ENCODE data around the gene GFI1B.
"Not testable (repeated sequence)": the region's sequence is repeated elsewhere in the genome, so short reads cannot be mapped to it uniquely, and the experiment has no call there.

The GFI1B gene

DNA sequence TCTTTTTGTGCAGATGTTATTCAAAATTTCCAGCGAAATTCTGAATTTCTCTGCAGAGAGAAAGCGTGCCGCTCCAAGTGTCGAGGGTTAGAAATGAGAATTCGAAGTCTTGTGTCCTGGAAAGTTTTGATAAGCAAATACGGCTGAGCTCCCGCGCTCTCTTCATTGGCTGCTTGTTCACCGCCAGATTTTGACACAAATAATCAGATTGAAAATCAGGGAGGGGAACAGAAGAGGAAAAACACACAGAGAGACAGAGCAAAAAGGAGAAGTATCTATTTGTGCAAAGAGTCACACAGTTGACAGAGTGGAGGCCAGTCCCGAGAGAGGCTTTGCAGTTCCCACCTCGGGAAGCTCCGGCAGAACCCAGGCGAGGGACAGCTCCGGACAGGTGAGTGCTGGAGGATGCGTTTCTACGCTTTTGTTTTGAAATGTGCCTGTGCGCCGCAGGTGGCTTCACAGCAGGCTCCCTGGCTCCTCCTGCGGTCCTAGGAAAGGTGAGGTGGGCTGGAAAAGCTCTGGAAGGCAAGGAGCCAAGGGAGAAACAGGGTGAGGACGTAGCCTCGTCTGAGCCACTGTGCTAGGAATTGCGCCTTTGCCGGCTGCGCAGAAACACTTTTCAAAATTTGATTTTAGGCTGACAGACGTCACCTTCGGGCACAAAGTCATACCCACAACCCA lies at the start of gene GFI1B:
TSS of gene GFI1B (plus strand) at position 244 of the 681 bp plus-strand sequence. CDS start 7,985 bp downstream, outside the sequence.
- DNase-seq (ENCODE audit: low spot score): no peak

DNA sequence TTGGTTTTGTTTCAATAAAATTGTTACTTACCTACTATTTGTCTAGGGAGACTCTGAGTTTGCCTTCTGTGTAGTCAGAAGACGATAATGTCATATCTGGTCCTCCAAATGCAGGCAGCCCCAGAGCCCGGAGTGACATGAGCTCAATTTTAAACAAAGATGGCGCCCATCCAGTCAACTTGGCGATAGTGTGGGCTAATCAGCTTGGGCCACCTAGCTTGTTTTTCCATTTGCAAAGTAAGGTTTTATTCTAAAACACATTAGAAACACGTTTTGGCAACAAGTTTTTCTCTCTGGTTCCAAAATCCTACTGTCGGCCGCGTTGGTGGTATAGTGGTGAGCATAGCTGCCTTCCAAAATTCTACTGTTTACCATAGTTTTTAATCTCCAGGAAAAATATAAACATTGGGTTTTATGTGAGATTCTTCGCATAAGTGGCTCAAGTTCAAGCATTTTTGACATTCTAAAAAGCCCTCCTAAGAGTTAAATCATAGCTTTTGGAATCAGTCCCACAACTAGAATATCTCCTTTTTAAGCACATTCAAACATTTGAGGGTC lies 47.2 kb upstream of the GFI1B start:
- no peak for DNase-seq (ENCODE audit: low spot score)

DNA sequence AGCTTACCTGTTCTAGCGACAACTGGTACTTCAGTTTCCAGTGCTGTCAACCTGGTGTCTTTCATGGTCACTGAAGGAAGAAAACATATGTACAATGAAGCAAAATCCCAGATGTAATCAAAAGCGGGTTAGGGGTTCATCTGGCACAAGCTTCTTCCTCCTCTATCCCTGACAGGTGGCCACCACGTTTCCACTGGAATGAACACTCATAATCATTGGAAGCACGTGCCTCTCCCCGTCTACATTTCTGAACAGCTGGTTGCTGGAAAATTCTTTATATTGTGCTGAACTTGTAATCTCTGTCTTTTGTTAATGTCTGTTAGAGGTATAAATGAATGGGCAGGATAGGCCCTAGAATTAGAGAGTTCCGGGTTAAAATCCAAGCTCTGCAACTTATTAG lies 43.5 kb upstream of the GFI1B start:
- no peak for DNase-seq (ENCODE audit: low spot score)

DNA sequence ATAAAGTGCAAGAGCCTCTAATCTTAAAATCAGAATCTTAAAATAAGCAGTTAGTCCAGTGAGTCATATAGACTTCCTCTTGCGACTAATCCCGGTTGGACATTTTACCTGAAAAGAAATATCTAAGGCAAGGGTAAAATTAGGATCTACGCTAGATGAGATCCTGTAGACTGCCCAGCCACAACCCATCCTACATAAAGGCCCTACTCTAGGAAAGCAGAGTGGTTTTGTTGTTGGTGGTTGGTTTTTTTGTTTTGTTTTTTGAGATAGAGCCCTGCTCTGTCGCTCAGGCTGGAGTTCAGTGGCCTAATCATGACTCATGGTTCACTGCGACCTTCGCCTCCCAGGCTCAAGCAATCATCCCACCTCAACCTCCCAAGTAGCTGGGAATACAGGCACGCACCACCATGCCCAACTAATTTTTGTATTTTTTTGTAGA lies 41.0 kb upstream of the GFI1B start:
- DNase-seq (ENCODE audit: low spot score): no peak

DNA sequence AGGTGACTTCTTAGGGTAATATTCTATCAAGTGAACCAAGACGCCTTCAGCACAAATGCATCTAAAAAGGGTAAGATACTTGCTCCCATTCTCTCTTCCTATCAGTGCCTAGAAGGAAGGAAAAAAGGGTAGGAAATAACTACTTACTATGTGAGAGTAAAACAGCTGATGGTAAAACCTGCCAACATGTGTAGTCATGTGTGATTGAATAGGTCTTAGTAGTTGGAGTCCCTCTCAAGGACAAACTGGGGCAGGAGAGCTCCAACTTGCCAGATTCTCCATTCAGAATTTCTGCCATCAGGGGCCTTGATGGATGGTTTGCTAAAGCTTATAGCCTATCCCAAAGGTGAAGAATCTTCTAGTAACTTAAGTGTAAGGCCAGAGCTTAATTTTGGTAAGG lies 39.3 kb upstream of the GFI1B start:
- no peak for DNase-seq (ENCODE audit: low spot score)

DNA sequence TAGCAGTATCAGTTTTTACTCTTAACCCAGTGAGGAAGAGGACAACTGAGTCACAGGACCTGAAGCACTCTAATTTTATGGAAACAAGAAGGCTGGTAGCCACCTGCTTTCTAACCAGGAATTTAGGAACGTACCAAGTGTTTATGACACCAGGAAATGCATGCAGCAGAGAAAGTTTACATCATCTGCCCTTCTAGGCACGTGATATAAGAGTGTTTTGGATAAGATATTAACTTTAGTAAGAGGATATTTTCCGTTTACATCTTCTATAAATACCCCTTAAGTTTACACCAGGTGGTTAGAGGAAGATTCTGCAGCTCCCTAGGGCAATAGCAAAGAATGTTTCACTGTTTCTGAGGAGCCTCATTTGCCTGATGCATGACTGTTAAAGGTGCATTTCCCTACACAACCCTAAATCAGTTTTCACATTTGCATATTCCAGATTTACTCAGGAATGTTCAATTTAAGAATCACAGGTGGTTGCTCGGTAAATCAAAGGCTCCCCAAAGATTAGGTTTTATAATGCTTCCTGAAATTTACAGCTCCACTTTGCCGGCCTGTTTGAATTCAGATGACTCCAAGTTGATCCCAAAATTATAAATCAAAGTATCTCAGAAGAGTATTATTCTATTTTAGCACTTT lies 35.8 kb upstream of the GFI1B start:
- DNase-seq (ENCODE audit: low spot score): no peak

DNA sequence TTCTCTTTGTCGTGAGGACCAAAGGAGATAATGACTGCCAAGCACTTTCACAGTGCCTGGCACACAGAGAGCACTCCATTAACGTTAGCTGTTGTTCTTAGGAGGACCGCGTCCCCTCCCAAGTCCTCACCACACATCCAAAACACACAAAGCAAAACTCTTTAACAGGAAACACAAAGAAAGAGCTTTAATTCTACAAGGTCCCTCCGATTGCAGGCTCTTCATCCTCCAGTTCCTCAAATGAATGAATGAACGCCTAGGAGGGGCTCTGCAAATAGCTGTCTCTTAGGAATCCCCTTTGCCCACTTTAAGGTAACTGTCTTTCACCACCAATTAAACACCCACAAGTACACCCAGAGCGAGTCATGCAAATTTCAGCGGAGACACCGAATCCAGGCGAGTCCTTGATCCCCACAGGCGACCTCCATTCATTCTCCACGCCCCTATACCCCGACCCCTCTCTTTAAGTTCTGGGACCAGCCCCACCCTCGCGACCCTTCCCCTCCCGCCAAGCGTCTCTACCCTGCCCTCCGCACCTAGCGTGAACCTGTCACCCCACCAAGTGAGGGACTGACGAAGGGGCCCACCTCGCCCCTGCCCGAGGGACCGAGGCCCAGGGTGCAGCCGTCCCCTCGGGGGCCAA lies 34.7 kb upstream of the GFI1B start:
- no peak for DNase-seq (ENCODE audit: low spot score)

DNA sequence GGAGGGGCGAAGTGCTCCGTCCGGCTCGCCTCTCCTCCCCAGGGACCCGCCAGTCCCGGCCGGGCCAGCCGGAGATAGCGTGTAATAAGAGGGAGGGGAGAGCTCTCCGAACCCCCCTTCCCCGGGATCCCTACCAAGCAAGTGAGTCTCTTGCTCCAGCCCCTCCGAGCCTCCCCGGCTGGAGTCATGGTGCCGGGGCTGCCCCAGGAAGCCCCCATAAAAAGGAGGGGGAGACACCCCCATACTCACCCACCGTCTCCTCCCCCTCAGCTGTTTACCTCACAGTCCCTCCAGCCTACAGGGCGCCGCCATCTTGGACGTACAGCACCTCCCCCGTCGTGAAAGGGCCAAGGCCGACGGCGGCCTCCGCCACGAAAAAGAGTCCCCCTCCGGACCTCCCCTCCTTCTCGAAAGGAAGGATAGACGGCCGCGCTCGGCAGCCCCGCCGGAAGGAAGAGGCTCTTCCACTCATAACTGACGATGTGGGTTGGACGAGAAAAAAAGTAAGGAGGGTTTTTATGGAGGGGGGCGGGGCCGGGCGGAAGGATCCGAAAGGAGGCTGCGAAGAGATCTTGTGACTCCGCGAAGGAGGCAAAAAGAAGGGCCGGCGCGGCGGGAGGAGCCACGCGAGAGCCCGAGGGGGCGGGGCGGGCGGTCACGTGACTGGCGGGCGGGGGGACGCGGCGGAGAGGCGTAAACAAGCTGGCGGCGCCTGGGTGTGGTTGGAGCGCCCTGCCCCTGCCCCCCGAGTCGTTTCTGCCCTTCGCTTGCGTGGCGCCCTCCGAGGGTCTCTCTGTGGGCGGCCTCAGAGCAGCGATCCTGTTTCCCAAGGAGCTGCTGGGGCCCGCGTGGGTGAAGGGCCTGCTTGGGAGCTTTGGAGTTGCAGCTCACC lies 34.0 kb upstream of the GFI1B start, which contains the start of gene TSC1:
TSS of gene TSC1 (minus strand) at position 323 of the 892 bp plus-strand sequence. CDS start 15,744 bp downstream, outside the sequence.
- DNase-seq (ENCODE audit: low spot score): peak; percentile 98

DNA sequence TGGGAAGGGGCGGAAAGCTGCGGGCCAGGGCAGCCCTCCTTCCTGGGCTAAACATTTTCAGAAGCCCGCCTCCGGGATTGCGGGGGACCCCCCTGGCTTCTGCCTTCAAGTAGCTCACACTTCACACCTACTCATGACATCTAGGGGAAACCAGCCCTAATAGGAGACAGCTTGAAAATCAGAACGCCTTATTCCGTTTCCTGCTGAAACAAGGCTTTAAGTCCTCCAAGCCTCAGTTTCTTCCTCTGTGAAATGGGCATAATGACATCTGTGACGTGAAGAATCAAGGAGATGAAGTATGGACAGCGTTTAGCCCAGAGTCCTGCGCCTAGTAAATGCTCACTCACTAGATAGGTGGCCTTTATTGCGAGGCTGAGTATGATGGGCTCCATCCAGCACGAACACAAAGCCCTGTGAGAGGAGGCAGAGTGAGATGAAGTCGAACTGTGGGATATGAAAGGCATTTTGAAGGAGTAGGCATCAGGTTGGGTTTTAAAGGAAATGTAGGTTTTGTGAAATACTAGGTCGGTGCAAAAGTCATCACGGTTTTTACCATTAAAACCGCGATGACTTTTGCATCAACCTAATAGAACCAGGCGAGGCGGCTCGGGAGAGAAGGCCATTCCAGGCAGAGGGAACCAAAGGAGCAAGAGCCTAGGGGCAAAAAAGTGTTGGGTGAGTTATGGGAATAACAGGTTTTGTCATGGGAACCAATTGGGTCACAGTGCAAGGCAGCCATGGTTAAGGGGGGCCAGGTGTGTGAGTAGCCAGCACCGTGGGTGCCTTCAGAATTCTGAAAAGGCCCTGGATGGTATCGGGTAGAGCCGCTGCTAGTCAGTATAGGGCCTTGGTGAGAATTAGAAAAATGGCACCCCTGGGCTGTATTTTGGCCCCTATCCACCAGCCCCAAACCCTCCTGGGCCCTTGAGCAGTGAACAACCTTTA lies 33.0 kb upstream of the GFI1B start:
- DNase-seq (ENCODE audit: low spot score): no peak

DNA sequence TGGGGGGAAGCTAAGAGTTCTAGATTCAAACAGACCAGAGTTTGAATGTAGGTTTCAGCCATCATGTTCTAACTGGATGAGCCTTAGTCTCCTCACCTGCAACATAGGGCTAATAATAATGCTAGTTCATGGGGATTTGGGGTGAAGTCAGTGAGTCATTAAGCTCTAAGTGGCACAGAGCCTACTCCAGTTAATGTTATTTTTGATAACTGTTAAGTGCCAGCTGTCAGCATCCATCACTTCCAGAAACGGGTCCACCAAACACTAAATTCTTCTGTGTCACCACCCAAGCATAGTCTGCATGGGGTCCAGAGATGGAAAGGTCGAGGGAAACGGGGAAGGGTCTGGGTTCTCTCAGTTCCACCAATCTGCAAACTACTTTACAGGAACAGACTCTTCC lies 32.3 kb upstream of the GFI1B start:
- DNase-seq (ENCODE audit: low spot score): no peak

DNA sequence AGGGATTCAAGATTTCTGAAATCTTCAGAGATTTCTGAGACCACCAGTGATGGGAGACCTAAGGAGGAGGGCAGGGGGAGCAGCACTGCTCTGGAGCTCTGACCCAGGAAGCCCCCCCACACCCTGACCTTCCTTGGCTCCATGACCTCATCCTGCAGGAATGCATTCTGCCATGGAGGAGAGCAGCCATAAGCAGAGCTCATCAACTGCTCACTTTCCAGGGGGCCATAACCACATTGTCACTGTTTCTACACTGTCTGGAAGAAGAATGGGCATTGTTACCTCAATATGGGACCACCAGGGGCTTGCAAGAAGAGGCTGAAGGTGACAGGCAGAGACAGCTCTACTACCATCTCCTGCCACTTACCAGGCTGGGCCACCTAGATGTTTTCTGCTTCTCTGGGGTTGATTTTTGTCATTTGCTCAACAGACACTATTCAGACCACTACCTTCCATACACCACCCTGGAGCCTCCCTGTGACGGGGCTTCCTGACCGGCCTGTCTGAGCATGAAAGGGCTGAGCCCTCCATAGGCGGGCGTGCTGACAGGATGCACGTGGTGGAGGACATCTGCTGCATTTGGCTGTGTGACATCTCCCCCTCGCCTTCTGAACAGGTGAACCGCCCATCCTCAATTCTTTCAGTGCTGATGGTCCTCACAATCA lies 31.7 kb upstream of the GFI1B start:
- DNase-seq (ENCODE audit: low spot score): peak; percentile 70

DNA sequence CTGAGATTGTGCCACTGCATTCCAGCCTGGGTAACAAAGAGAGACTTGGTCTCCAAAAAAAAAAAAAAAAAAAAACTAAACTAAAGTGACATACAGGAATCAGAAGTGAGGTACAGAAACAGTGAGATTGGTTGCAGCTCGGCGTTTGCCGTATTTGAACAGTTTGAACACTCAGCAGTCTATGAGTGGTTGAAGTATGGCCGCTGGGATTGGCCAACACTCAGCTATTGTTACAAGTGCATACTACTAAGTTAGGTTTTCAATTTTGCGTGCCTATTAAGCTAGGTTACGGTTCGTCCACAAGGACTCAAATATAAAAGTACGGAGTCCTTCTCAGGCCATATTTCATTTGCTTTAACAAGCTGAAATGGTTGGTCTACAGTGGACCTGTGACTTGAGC lies 30.7 kb upstream of the GFI1B start:
- DNase-seq (ENCODE audit: low spot score): no peak

DNA sequence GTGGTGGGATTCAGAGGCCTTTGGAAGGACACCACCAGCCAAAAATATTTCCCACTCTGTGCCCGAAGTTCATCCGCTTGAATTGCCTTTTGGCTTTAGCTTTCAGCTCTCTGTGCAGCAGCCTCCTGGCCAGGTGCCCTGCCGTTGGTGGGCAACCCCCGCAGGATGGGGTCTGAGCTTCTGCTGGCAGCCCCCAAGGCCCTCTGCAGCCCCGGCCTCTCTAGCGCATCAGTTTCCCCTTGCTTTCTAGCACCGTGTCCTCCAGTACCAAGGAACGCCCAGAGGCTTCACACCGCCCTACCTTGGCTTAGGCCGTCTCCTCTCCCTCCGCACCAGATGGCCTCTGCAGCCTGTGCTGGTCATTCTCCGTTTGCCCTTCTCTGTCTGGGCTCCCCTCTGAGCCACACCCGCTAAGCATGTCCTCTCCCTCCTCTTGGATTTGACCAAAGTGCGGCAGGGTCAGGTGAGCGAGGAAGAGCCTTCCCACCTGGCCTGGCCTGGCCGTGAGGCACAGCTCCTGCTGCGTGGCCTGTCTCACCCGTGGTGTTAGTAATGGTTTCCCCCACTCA lies 29.9 kb upstream of the GFI1B start:
- DNase-seq (ENCODE audit: low spot score): no peak

DNA sequence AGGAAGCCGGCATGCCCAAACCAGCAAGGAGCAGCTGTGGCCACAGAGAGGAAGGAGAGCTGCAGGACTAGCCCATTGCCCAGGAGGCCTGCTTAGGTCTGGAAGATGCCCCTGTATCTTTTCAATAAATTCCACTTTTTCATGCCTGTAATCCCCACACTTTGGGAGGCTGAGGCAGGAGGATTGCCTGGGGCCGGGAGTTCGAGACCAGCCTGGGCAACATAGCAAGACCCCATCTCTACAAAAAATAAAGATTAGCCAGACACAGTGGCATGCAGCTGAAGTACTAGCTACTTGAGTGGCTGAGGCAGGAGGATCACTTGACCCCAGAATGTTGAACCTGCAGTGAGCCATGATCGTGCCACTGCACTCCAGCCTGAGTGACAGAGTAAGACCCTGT lies 28.8 kb upstream of the GFI1B start:
- DNase-seq (ENCODE audit: low spot score): no peak

DNA sequence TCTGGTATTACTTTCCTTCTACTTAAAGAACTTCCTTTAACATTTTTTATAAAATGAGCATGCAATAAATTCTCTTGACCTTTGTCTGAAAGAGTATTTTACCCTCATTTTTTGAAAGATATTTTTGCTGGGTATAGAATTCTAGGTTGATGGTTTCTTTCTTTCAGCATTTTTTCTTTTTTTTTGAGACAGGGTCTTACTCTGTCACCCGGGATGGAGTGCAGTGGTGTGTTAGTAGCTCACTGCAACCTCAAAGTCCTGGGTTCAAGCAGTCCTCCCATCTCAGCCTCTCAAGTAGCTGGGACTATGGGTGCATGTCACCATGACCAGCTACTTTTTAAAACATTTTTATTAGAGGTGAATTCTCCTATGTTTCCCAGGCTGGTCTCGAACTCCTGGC lies 23.4 kb upstream of the GFI1B start:
- DNase-seq (ENCODE audit: low spot score): no peak

DNA sequence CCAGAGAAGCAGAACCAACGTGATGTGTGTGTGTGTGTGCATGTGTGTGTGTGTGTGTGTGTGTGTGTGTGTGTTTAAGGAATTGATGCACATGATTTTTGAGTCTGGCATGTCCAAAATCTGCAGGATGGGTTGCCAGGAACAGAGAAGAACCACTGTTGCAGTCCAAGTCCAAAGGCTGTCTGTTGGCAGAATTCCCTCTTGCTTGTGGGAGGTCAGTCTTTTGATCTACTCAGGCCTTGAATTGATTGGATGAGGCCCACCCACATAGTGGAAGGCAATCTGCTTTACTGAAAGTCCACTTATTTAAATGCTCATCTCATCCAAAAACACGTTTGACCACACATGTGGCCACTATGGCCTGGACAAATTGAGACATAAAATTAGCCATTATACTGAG lies 22.7 kb upstream of the GFI1B start:
- DNase-seq (ENCODE audit: low spot score): no peak

DNA sequence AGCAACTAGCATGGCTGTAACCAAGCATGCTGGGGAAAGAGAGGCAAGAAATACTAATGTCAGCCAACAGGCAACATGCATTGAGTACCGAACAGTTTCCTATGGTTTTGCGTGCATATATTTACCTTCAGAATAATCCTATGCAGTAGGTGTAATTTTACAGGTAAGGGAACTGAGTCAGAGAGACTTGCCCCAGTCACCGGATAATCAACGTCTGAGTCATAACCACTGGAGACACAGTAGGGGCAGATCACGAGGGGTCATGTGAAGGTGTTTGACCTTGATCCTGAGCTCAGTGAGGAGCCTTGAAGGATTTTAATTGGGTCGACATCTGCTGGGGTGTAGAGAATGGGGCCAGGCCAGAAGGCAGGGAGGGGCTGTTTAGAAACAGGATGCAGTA lies 20.7 kb upstream of the GFI1B start:
- DNase-seq (ENCODE audit: low spot score): no peak

DNA sequence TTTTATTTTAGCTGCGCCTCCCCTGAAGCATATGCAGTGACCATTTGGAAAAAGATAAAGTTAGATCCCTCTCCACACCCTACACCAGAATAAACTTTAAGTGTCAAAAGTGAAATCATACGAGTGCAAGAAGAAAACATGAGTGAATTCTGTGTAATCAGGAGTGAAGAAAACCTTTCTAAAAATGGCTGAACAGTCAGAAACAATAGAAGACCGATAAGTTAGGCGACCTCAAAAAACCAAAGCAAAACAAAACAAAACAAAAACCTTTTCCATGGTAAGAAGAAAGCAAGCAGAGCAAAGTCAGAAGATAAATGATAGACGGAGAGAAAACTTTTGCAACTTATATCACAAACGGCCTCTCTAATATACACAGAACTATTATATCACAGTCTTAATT lies 17.5 kb upstream of the GFI1B start:
- no peak for DNase-seq (ENCODE audit: low spot score)

DNA sequence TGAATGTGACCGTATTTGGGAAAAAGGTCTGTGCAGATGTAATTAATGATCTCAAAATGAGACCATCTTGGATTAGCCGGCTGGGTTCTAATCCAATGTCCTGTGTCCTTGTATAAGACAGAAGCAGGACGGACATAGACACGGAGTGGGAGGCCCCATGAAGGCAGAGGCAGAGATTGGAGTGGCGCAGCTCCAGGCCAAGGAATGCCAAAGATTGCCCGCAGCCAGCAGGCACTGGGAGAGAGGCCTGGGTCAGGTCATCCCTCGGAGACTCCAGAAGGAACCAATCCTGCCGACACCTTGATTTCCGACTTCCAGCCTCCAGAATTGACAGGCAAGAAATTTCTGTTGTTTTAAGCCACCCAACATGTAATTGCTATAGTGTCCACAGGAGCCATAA lies 13.0 kb upstream of the GFI1B start:
- DNase-seq (ENCODE audit: low spot score): no peak

DNA sequence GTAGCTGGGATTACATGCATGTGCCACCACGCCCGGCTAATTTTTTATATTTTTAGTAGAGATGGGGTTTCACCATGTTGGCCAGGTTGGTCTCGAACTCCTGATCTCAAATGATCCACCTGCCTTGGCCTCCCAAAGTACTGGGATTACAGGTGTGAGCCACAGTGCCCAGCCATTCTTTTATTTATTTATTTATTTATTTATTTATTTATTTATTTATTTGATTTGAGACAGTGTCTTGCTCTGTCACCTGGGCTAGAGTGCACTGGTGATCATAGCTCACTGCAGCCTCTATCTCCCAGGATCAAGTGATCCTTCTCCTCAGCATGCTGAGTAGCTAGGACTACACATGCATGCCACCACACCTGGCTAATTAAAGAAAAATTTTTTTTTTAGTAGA lies 10.6 kb upstream of the GFI1B start:
- not testable (repeated sequence) for DNase-seq (ENCODE audit: low spot score)

Measured in GM03348 (cell line).